ENCODE data around the gene USP21. TPM values are rescaled to one million over a fixed set of nuclear protein-coding genes. Genes with fewer than 3 reads are reported as not detected.
A peak's percentile ranks its signal among the peaks of the same experiment; 100 is the strongest.

USP21 gene
- total and polyA plus RNA-seq, 2 of the 13 experiments (the other 11 are each of a cell fraction or from before 2014, with no cell fraction given): 10.1 to 33.1 TPM

DNA sequence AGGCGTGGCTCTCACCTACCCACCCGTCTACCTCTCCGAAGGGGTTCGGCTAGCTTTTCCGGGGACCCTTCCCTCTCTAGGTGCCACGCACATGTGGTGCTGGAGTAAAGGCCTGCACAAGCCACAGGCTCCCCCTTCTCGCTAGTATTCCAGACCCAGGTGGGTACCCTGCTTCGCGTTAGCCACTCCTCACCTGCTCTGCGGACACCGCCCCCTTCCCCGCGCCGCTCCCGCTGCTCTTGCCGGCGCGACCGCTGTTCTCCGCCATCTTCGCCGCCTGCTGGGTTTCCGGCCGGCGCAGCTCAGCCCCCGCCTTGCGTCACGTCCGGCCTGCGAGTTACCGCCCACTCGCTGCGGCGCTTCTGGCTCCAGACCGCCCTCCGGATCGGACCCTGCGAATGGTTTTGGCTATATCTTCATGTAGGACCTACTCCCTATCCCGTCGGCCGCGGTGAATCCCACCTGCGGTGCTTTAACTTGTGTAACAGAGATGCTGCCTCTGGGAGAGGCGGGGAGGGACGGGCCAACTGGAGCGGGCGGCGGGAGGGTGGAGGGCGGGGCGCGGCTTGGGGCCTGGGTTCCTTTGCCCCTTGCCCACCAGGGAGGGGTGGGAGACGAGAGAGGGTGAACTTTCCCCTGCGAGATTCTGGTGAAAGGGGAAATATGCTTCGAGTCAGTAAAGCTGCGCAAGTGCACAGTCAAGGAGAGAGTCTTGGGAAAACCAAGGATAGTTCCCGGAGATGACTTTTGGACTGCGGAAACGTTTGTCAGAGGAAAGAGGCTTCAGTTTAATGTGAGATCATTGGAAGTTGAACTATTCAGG lies 41.3 kb upstream of the USP21 start, which contains the start of the genes NIT1 and PFDN2 (continued):
- TF ChIP-seq KLF6 (CRISPR knock-in tag; IDR thresholded peaks at IDR 0.05) (0 out of 2 replicates have a peak, but pooled peaks have one; percentile 57), ZFP41 (CRISPR knock-in tag; IDR thresholded peaks at IDR 0.05; ENCODE audit: borderline replicate concordance) (peak; percentile 86; the same call in 1 of the 2 replicates), NRL (CRISPR knock-in tag; IDR thresholded peaks at IDR 0.05; ENCODE audit: borderline replicate concordance) (peak; percentile 94), SNAI1 (CRISPR knock-in tag; IDR thresholded peaks at IDR 0.05; ENCODE audit: borderline replicate concordance) (peak; percentile 70; the same call in 1 of the 2 replicates), REPIN1 (CRISPR knock-in tag; IDR thresholded peaks at IDR 0.05; ENCODE audit: borderline replicate concordance, low read depth) (peak; percentile 74; the same call in 1 of the 2 replicates), THAP11 (CRISPR knock-in tag; IDR thresholded peaks at IDR 0.05) (peak; percentile 88), ZNF891 (CRISPR knock-in tag; IDR thresholded peaks at IDR 0.05) (peak; percentile 87), MAF1 (CRISPR knock-in tag; IDR thresholded peaks at IDR 0.05; ENCODE audit: borderline replicate concordance) (no peak; the same call in 1 of the 2 replicates), PHF5A (CRISPR knock-in tag; IDR thresholded peaks at IDR 0.05; ENCODE audit: low read depth, unreplicated experiment) (no peak), ZNF260 (CRISPR knock-in tag; IDR thresholded peaks at IDR 0.05; ENCODE audit: borderline replicate concordance, low read depth) (no peak), MAFK (conservative IDR thresholded peaks at IDR 0.05 in 1 of 2, IDR thresholded peaks at IDR 0.05 in 1 of 2; ENCODE audit: low read length in 2 of 2) (no peak), YEATS4 (CRISPR knock-in tag; IDR thresholded peaks at IDR 0.05; ENCODE audit: borderline replicate concordance) (peak; percentile 80; the same call in 1 of the 2 replicates), ZNF777 (CRISPR knock-in tag; IDR thresholded peaks at IDR 0.05) (peak; percentile 62; the same call in 1 of the 2 replicates), ZNF607 (CRISPR knock-in tag; IDR thresholded peaks at IDR 0.05; ENCODE audit: borderline replicate concordance) (no peak), SOX5 (CRISPR knock-in tag; IDR thresholded peaks at IDR 0.05; ENCODE audit: borderline replicate concordance) (peak; percentile 33; the same call in 1 of the 2 replicates), SMAD9 (CRISPR knock-in tag; IDR thresholded peaks at IDR 0.05) (no peak), ZNF205 (CRISPR knock-in tag; IDR thresholded peaks at IDR 0.05) (peak; percentile 71; the same call in 1 of the 2 replicates)
- TF ChIP-seq, protein P1, sequence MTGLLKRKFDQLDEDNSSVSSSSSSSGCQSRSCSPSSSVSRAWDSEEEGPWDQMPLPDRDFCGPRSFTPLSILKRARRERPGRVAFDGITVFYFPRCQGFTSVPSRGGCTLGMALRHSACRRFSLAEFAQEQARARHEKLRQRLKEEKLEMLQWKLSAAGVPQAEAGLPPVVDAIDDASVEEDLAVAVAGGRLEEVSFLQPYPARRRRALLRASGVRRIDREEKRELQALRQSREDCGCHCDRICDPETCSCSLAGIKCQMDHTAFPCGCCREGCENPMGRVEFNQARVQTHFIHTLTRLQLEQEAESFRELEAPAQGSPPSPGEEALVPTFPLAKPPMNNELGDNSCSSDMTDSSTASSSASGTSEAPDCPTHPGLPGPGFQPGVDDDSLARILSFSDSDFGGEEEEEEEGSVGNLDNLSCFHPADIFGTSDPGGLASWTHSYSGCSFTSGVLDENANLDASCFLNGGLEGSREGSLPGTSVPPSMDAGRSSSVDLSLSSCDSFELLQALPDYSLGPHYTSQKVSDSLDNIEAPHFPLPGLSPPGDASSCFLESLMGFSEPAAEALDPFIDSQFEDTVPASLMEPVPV (CRISPR knock-in tag; IDR thresholded peaks at IDR 0.05): peak; percentile 64; the same call in 1 of the 2 replicates
- TF ChIP-seq, protein P2, sequence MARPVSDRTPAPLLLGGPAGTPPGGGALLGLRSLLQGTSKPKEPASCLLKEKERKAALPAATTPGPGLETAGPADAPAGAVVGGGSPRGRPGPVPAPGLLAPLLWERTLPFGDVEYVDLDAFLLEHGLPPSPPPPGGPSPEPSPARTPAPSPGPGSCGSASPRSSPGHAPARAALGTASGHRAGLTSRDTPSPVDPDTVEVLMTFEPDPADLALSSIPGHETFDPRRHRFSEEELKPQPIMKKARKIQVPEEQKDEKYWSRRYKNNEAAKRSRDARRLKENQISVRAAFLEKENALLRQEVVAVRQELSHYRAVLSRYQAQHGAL (CRISPR knock-in tag; IDR thresholded peaks at IDR 0.05; ENCODE audit: not compliant biosample characterization): peak; percentile 36
- TF ChIP-seq, protein P3, sequence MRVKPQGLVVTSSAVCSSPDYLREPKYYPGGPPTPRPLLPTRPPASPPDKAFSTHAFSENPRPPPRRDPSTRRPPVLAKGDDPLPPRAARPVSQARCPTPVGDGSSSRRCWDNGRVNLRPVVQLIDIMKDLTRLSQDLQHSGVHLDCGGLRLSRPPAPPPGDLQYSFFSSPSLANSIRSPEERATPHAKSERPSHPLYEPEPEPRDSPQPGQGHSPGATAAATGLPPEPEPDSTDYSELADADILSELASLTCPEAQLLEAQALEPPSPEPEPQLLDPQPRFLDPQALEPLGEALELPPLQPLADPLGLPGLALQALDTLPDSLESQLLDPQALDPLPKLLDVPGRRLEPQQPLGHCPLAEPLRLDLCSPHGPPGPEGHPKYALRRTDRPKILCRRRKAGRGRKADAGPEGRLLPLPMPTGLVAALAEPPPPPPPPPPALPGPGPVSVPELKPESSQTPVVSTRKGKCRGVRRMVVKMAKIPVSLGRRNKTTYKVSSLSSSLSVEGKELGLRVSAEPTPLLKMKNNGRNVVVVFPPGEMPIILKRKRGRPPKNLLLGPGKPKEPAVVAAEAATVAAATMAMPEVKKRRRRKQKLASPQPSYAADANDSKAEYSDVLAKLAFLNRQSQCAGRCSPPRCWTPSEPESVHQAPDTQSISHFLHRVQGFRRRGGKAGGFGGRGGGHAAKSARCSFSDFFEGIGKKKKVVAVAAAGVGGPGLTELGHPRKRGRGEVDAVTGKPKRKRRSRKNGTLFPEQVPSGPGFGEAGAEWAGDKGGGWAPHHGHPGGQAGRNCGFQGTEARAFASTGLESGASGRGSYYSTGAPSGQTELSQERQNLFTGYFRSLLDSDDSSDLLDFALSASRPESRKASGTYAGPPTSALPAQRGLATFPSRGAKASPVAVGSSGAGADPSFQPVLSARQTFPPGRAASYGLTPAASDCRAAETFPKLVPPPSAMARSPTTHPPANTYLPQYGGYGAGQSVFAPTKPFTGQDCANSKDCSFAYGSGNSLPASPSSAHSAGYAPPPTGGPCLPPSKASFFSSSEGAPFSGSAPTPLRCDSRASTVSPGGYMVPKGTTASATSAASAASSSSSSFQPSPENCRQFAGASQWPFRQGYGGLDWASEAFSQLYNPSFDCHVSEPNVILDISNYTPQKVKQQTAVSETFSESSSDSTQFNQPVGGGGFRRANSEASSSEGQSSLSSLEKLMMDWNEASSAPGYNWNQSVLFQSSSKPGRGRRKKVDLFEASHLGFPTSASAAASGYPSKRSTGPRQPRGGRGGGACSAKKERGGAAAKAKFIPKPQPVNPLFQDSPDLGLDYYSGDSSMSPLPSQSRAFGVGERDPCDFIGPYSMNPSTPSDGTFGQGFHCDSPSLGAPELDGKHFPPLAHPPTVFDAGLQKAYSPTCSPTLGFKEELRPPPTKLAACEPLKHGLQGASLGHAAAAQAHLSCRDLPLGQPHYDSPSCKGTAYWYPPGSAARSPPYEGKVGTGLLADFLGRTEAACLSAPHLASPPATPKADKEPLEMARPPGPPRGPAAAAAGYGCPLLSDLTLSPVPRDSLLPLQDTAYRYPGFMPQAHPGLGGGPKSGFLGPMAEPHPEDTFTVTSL (CRISPR knock-in tag; IDR thresholded peaks at IDR 0.05; ENCODE audit: borderline replicate concordance): no peak
